CD4-positive, alpha-beta T cell treated with Interleukin-4 for 1 hour (primary cell): ENCODE results near the gene BIRC2.
"Not testable (repeated sequence)": the region's sequence is repeated elsewhere in the genome, so short reads cannot be mapped to it uniquely, and the experiment has no call there.

Experiments
- DNase-seq, 2 donors: peaks; one replicate each; pipeline ENCODE4 v3.0.0-alpha.2; 2020 to 2022

Gene BIRC2

DNA sequence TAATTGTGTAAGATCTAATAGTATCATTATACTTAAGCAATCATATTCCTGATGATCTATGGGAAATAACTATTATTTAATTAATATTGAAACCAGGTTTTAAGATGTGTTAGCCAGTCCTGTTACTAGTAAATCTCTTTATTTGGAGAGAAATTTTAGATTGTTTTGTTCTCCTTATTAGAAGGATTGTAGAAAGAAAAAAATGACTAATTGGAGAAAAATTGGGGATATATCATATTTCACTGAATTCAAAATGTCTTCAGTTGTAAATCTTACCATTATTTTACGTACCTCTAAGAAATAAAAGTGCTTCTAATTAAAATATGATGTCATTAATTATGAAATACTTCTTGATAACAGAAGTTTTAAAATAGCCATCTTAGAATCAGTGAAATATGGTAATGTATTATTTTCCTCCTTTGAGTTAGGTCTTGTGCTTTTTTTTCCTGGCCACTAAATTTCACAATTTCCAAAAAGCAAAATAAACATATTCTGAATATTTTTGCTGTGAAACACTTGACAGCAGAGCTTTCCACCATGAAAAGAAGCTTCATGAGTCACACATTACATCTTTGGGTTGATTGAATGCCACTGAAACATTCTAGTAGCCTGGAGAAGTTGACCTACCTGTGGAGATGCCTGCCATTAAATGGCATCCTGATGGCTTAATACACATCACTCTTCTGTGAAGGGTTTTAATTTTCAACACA lies 23.3 kb upstream of the BIRC2 start:
- no peak for DNase-seq

DNA sequence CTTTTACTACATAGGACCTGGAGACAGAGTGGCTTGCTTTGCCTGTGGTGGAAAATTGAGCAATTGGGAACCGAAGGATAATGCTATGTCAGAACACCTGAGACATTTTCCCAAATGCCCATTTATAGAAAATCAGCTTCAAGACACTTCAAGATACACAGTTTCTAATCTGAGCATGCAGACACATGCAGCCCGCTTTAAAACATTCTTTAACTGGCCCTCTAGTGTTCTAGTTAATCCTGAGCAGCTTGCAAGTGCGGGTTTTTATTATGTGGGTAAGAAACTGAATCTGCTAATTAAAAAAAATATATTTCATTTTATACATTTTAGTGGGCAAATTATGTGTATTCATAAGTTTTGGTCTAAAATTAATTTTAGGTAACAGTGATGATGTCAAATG lies 21.9 kb upstream of the BIRC2 start:
- peak in 1 of 2 donors; percentile 38 for DNase-seq

DNA sequence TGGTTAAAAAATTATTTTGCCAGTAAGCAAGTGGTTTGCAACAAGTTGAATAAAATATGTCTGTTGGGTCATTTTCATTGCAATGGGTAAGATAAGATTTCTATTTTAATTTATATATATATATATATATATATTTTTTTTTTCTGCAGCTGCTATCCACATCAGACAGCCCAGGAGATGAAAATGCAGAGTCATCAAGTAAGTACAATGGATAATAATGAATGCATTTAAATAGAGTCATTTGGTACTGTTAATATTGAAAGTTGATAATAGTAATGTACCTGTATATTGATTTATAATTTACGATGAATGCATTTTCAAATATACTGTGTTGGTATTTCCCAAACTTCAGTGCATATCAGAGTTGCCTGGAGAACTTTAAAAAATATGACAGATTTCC lies 18.3 kb upstream of the BIRC2 start:
- no peak for DNase-seq

DNA sequence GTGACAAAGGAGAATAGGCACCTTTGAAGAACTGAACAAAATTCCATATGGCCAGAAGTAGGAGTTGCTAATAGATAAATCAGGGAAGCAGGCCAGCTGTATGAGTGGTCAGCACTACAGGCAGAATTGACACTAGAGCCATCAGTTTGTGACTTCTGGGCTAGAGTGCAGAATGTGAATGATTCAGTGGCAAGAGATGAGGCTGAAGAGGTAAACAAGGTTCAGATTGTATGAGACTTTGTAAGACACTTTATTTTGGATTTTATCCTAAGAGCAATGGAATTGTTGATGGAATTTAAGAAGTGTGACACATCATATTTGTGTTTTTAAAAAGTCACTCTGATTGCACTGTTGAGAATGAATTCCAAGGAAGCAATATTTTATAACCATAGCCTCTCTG lies 16.8 kb upstream of the BIRC2 start:
- no peak for DNase-seq

DNA sequence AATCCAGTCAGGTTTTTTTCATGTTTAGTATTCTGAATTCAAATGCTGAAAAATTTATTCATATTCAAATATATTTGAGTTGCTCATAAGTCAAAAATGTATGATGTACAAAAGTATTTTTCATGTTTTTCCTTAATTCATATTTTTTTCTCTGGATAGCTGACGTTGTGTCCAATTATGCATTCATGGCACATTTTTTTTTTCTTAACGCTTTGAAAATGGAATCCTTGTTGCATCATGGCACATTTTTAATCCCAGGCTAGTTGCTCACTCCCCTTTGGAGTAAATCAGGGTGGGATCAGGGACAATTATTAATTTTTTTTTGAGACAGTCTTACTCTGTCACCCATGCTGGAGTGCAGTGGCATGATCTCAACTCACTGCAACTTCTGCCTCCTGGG lies 15.7 kb upstream of the BIRC2 start:
- no peak for DNase-seq

DNA sequence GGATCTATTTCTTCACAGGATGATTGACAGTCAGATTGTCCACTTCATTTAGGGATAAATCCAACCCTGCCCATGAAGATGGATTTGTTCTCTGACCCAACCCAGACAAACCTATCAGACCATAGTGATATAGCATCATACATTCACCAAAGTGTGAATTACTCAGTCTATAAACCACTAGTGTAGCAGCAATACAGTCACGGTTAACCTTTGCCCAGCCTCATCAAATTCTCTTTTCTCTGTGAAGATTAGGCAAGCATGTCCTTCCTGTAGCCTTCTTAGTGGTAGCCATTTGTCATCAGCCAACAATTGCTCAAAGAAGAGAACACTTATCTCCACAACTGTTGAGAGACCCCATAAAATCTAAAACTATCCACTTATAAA lies 14.4 kb upstream of the BIRC2 start:
- DNase-seq: no peak

DNA sequence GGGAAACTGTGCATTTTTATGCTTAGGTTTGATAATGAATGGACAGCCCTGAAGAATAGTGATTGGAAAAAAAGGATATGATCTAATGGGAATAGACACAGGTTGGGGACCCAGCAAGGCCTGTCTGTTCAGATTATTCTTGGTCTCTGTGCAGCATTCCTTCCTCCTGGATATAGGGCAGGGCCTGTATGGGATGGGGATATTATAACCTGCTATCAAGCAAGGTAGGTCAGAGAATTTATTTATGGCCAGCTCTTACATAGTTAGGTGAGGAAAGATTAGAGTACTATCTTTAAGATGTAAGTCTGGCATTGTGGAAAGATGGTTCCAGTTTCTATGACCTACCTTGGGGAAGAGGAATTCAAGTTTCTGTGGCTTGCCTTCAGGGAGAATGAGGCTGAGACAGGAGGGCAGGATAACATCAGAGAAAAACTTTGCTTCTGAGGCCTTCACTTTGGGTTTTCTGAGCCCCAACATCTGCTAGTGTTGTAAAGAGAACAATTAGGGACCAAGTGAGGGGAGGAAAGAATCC lies 8.5 kb upstream of the BIRC2 start:
- no peak for DNase-seq

DNA sequence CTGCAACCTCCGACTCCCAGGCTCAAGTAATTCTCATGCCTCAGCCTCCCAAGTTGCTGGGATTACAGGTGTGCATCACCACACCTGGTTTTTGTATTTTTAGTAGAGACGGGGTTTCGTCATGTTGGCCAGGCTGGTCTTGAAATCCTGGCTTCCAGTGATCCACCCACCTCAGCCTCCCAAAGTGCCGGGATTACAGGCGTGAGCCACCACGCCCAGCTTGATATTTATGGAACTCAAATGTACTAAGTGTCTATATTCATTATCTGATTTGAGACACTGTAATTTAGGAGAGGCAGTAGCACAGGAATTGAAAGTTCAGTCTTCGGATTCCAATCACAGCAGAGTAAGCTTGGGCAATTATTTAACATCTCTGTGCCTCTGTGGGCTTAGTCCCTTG lies 5.7 kb upstream of the BIRC2 start:
- not testable (repeated sequence) for DNase-seq

DNA sequence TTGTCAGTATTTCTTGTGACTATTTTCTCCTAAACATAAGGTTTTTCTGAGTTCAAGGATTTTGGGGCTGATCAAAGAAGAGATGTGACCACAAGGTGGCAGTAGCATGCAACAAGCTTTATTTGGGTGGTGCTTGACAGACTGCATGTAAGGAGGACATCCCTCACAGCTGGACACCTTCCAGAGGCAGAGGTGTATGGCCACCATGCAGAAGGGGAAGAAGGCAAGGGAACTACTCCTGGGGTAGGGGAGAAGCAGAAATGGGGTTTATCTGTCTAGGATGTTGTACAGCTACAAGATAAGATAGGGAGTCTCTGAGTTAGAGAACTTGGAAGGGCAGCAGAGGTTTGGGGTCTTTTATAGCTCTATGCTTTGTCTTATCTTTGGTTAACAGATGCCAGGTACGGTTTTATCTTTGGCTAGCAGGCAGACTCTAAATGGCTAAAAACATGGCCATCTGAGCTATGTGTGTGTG lies 5.1 kb upstream of the BIRC2 start:
- peak; percentile 80 to 84 for DNase-seq

DNA sequence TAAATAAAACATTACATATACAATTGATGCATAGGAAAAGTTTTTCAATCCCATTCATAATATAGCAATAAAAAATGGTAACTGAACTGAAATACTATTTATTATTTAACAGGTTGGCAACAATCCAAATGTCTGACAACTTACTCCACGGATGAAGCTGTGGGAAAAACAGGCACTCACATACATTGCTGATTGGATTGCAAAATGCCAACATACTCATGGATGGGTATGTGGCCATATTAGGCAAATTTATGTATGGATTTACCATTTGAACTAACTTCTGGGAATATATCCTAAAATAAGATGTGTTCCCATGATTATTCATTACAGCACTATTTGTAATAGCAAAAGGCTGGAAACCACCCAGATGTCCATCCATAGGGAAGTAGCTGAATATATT lies 3.2 kb upstream of the BIRC2 start:
- no peak for DNase-seq

DNA sequence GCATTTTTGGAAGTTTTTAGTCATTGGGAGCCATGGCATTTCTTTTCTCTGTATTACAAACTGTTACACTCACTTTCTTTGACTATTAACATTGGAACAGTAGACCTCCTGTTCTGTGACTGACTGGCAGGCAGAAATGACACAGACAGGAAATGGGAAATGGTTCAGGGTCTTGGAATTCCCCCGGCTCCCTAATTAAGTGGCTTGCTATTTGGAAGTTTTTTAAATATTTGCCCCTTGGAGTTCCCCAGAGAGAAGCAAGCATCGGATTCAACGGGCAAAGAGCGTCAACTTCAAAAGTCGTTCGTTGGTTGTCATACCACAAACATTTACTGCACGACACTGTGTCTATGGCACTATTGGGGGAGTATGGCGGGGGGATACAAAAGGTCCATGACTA lies 1.1 kb upstream of the BIRC2 start:
- peak in 1 of 2 donors; percentile 49 for DNase-seq

DNA sequence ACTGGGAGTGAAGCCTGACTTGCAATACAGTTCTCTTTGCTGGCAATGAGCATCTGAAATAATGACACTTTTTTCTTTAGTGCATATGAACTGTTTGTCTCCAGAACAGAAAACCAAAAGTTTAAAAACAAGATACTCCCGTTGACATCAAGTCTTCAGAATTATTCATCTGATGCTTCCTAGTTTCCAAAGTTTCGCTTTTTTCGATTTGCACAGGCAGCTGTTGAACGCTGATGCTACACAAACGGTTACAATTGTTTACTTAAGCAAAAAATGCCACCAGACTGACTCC lies 612 bp upstream of the BIRC2 start:
- DNase-seq: no peak

DNA sequence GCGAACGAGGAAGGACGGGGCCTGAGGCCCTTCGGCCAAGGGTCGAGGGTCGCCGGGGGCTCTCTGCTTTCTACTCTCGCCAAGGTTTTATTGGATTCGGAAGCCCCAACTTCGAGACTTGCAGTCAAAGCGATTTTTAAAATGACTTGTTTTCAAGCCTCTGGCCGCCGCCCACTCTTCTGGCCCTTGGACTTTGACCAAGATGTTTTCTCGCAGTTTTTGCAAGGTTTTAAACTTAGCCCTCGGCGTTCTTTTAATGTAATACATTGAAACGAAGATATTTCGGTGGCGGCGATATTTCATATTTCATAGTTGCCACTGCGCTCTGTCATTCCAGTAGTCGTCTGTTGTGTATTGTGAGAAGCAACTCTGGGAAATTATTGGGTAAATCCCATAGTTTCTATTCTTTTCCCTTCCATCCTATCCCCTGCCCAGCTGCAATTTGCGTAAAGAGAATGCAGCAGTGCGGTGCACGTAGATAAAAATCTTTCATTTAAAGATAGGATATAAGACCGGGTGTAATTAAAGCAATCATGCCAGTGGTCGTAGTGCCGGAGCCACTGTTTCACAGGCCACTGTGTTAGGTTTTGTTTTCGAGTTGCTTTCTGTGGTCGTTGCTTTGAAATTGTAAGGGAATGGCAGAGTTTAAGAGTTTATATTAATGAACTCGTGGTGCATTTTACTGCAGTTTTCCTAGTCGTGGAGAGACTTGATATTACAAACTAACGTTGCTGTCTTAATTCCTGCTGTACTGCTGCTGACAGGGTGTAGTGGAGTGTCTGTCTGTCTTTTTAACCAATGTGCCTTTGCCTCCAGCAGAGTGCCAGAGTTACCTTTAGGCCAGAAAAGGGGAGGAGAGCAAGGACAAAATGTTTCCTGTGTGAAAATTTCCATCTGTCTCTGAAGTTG lies 702 bp downstream of the BIRC2 start:
- peak in 1 of 2 donors; percentile 49 for DNase-seq

DNA sequence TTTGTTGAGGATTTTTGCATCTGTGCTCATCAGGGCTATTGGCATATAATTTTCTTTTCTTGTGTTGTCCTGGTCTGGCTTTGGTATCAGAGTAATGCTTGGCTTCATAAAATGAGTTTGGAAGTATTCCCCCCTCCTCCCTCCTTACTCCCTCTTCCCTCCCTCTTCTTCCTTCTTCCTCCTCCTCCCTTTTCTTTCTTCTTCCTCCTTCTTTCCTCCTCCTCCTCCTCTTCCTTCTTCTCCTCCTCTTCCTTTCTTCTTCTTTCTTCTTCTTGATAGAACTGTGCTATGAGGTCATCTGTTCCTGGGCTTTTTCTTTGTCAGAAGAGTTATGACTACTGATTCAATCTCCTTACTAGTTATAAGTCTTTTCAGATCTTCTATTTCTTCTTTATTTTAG lies 10.1 kb downstream of the BIRC2 start:
- no peak for DNase-seq

DNA sequence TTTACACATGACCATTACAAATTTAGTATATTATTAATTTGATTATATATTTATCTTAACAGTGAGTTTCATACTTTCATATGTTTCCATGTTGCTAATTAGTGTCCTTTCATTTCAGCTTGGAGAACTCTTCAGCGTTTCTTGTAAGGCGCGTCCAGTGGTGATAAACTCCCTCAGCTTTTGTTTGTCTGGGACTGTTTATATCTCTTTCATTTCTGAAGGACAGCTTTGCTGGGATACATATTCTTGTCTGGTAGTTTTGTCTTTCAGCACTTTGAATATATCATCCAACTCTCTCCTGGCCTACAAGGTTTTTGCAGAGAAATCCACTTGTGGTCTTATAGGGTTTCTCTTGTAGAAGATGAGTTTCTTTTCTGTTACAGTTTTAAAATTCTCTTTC lies 12.4 kb downstream of the BIRC2 start:
- DNase-seq: no peak

DNA sequence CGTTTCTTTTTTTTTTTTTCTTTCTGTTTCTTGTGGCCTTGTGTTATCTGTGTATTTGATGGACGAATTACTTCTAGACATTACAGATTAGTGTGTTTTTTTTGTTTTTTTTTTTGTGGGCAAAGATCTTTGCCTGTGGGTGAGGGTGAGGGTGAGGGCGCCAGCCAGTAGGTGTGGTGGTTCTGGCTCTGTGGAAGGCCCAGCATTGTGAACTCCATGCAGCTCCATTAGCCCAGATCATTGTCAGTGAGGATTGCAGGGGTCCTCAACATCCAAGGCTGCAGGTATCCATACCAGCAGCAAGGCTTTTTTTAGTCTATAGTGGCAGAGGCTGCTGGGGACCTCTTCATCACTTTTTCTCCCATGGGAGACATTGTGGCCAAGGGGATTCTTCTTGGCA lies 13.7 kb downstream of the BIRC2 start:
- peak; percentile 29 to 40 for DNase-seq

DNA sequence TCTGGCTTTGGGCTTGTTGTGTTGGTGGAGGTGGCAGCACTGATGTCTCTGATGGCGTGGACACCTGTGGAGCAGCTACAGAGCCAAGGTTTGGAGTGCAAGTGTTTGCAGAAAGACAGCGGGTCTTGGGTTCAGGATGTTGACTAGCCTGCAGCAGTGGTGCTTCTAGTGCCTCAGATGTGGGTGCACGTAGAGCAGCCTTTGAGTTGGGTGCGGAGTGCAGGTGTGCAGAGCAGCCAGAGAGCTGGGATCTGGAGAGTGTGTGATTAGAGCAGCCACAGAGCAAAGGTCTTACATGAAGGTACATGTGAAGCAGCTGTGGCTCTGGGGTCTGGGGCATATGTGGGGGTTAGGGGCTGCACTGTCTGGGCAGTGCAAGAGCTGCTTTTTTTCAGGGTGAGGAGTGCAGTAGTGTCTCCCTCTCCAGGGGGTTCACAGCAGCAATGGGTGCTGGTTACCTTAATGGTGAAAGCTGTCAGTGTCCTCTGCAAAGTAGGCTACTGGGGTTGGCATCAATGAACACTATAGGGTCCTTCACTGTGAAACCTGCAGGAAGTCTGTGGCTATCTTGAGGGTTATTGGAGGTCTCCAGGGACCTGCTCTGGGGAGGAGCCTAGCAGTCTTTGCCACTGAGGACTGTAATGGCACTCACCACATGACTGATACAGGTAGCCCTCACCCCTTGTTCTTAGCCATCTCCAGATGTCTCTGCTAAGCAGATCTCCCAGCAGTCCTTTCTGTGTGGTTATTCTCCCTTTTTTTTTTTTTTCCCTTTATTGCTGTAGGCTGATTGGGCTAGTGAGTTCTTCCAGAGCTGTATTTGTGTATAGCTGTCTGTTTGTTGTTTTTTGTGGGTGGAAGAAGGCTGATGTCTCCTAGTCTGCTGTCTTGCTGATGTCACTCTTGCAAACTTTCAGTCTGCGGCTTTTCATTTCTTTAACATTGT lies 14.3 kb downstream of the BIRC2 start:
- peak; percentile 54 to 58 for DNase-seq

DNA sequence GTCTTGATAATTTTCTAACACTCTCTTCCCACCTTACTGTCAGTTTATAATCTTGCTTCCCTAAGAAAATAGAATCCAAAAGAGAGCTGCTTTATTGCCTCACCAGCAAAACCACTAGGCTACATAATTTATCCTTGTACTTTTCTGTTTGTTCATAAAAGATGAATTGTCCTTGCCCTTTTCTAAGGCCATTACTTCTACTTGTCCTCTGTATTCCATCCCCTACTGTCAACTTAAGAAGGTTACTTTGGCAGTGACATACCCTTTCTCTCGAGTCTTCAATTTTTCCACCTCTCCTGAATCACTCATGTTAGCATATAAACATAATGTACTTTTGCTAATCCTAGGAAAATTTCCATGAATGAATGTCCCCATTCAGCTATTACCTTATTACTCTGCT lies 18.0 kb downstream of the BIRC2 start:
- DNase-seq: no peak

DNA sequence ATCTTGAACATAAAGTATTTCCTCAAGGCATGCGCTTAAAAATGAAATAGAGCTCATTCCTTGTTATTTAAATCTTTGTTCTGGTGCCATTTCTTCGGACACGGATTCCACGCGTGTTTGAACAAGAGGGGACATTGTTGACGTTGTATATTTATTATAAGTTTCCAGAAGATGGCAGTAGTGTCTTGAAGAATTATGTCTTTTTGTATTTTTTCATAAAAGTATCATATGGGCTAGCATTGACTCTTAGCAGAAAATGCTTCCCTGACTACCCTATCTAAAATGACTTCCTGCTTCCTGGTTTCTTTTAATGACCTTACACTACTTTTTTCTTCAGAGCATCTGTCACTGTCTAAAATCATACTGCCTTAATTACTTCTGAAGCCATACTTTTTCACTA lies 20.4 kb downstream of the BIRC2 start:
- DNase-seq: peak in 1 of 2 donors; percentile 60

DNA sequence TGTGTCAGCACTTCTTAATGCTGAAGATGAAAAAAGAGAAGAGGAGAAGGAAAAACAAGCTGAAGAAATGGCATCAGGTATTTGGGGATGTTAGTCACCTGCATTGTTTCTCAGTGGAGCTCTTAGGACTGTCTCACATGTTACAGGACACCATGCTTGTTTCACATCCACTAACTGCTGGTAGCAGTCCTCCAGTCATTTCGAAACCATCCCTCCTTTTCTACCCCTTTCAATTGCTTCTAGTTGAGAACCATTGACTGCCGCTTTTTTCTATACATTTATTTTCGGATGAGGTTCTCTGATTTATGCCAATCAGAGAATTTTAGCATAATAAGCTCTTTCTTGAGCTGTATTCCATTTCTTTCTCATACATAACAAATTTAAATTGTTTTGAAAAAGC lies 21.5 kb downstream of the BIRC2 start:
- DNase-seq: no peak

DNA sequence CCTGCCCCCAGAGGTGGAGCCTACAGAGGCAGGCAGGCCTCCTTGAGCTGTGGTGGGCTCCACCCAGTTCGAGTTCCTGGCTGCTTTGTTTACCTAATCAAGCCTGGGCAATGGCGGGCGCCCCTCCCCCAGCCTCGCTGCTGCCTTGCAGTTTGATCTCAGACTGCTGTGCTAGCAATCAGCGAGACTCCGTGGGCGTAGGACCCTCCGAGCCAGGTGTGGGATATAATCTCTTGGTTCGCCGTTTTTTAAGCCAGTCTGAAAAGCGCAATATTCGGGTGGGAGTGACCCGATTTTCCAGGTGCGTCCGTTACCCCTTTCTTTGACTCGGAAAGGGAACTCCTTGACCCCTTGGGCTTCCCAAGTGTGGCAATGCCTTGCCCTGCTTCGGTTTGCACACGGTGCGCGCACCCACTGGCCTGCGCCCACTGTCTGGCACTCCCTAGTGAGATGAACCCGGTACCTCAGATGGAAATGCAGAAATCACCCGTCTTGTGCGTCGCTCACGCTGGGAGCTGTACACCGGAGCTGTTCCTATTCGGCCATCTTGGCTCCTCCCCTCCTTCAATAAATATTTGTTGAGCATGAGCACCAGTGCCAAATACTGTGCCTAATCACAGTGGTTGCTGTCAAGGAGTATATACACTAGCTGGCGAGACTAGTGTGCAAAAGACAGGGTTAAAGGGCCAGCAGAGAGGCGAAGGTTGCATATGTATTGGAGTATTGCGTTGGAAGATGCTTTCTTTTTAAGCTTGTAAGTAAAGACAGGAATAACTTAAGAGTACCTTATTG lies 27.8 kb downstream of the BIRC2 start:
- not testable (repeated sequence) for DNase-seq

DNA sequence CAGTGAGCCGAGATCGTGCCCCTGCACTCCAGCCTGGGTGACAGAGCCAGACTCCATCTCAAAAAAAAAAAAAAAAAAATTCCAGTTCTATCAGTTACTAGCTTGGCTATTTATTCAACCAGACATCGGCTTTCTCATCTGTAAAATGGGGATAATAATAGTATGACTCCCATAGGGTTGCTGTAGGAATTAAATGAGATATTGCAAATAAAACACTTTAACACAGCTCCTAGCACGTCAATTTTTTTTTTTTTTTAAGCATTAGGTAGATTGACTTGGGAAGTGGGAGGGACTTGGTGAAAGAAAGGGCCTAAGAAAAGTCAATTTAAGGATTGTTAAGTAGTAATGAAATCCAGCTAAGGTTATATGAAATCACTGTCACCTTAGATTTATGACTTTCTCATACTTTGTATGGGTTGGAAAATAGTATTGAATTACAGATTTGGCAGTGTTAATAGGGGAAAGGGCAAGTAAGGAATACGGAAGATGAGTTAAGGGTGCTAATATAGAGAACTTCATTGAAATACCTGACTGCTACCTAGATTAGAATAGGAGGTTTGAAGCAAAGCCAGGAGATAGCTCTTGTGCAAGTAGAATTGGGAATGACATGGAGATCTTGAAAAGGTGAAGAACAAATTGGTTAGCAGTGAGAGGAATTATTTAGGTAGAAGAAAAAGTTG lies 28.8 kb downstream of the BIRC2 start:
- no peak for DNase-seq
